OCI-LY3 (cell line): Measurements from ENCODE around the gene DNM3.

Source experiments
- H2AFZ ChIP-seq: fragments of 200-600, 300-600 bp; shearing (Covaris generic); 2 replicates; pipeline ENCODE4 v1.6.0; 2014; ENCODE audit warnings: antibody characterized with exemption, low read depth, low read length
- H3K27ac ChIP-seq: fragments of 200-600, 300-600 bp; sonication (generic); 2 replicates; pipeline ENCODE4 v1.5.1; 2014; ENCODE audit warnings: mild to moderate bottlenecking, low read length, moderate library complexity, mixed read lengths
- H3K27me3 ChIP-seq: fragments of 200-600, 300-600 bp; sonication (generic); 2 replicates; pipeline ENCODE4 v1.6.1; 2014; ENCODE audit warnings: low read depth, low read length, mixed read lengths
- H3K36me3 ChIP-seq: fragments of 200-600, 300-600 bp; sonication (generic); replicated peaks from 2 replicates; pipeline ENCODE3; 2014; ENCODE audit warnings: low read depth, low read length, mixed read lengths
- H3K4me1 ChIP-seq: fragments of 300-600, 200-600 bp; sonication (generic); 2 replicates; pipeline ENCODE4 v1.6.1; 2014; ENCODE audit warnings: low read length, mixed read lengths
- H3K4me2 ChIP-seq: fragments of 200-600, 300-600 bp; sonication (generic); 2 replicates; pipeline ENCODE4 v1.6.1; 2014; ENCODE audit warnings: low read length, mixed read lengths
- H3K4me3 ChIP-seq: fragments of 300-600, 200-600 bp; sonication (generic); 2 replicates; pipeline ENCODE4 v1.5.1; 2014; ENCODE audit warnings: antibody characterized with exemption, mild to moderate bottlenecking, low read length, moderate library complexity
- H3K79me2 ChIP-seq: fragments of 300-600, 200-600 bp; shearing (Covaris generic); 2 replicates; pipeline ENCODE4 v1.6.1; 2014; ENCODE audit warnings: mild to moderate bottlenecking, low read length, mixed read lengths
- H3K9ac ChIP-seq: fragments of 300-600, 200-600 bp; shearing (Covaris generic); 2 replicates; pipeline ENCODE4 v1.6.0; 2014; ENCODE audit warnings: mild to moderate bottlenecking, low read length, moderate library complexity
- H3K9me3 ChIP-seq: fragments of 200-600, 300-600 bp; shearing (Covaris generic); 2 replicates; pipeline ENCODE4 v1.6.1; 2014; ENCODE audit warnings: low read length, mixed read lengths; ENCODE audit not compliant: insufficient read depth
- H4K20me1 ChIP-seq: fragments of 200-600, 300-600 bp; sonication (generic); 2 replicates; pipeline ENCODE4 v1.6.1; 2016; ENCODE audit warnings: low read length, mixed read lengths; ENCODE audit not compliant: insufficient read depth
- CTCF ChIP-seq: fragments of 200-600, 300-600 bp; sonication (generic); IDR thresholded peaks from 2 replicates; pipeline ENCODE4 v1.5.1; 2014; ENCODE audit warnings: antibody characterized with exemption, low read length, low read depth
- EZH2phosphoT487 ChIP-seq: fragments of 200-600 bp; shearing (Covaris generic); IDR thresholded peaks from 2 replicates; pipeline ENCODE4 v1.6.1; 2018; ENCODE audit warnings: antibody characterized with exemption, mixed run types, low read depth

DNM3 gene

GRCh38 chr1:171935086-171935485, 93.8 kb downstream of the DNM3 start:
- H3K27ac ChIP-seq = no peak overlapping the region
- no peak overlapping the region for H3K4me3 ChIP-seq
- no peak overlapping the region for H2AFZ ChIP-seq
- H3K27me3 ChIP-seq = no peaks in the 10 kb centered on the region
- no peak overlapping the region; the same call in 1 of the 2 replicates for H3K4me2 ChIP-seq
- no peaks in the 10 kb centered on the region for H3K9me3 ChIP-seq
- no peak for TF ChIP-seq EZH2phosphoT487
- no peak for TF ChIP-seq CTCF
- no peaks in the 10 kb centered on the region for H4K20me1 ChIP-seq
- no peaks in the 10 kb centered on the region for H3K36me3 ChIP-seq
- H3K79me2 ChIP-seq = no peaks in the 10 kb centered on the region
- peaks cover 33% of the 10 kb centered on the region for H3K4me1 ChIP-seq
- H3K9ac ChIP-seq = no peak overlapping the region

GRCh38 chr1:171935664-171936063, 94.4 kb downstream of the DNM3 start:
- no peak overlapping the region for H3K9ac ChIP-seq
- TF ChIP-seq CTCF (no peak), EZH2phosphoT487 (no peak)

DNA sequence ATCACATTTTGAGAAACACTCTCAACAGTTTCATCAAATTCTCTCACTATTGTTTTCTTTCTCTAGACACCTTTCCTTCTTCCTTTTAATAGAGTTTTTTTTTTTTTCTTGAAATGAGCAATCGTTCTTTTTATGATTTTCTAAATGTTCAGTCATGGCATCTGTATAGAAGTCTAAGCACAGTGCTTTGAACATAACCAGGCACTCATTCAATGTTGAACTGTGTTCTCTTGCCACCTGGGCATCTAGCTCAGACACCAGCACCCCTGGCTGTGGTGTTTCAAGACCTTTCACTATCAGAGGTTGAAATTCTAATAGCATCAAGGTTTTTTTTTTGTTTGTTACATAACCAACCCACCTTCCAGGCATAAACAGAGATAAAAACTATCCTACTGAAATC, 96.6 kb downstream of the DNM3 start:
- no peaks in the 10 kb centered on the region for H4K20me1 ChIP-seq
- H3K9ac ChIP-seq = no peak overlapping the region
- no peaks in the 10 kb centered on the region for H3K36me3 ChIP-seq
- TF ChIP-seq EZH2phosphoT487 = no peak
- TF ChIP-seq CTCF = no peak
- 0 out of 2 replicates have a peak overlapping the region, but pooled peaks have one; percentile 22 for H2AFZ ChIP-seq
- no peaks in the 10 kb centered on the region for H3K27me3 ChIP-seq
- no peak overlapping the region for H3K4me3 ChIP-seq
- H3K4me2 ChIP-seq = peak overlapping the region; percentile 47
- peaks cover 33% of the 10 kb centered on the region for H3K4me1 ChIP-seq
- no peaks in the 10 kb centered on the region for H3K9me3 ChIP-seq
- H3K79me2 ChIP-seq = no peaks in the 10 kb centered on the region
- peak overlapping the region; percentile 21 for H3K27ac ChIP-seq

More at GRCh38 chr1:171935664-171936063, 94.4 kb downstream of the DNM3 start:
- Histone ChIP-seq H4K20me1 (no peaks in the 10 kb centered on the region), H2AFZ (no peak overlapping the region), H3K79me2 (no peaks in the 10 kb centered on the region), H3K9me3 (no peaks in the 10 kb centered on the region), H3K4me2 (peak overlapping the region; percentile 33; the same call in 1 of the 2 replicates), H3K4me3 (no peak overlapping the region), H3K4me1 (peaks cover 33% of the 10 kb centered on the region), H3K27ac (no peak overlapping the region), H3K36me3 (no peaks in the 10 kb centered on the region), H3K27me3 (no peaks in the 10 kb centered on the region)

- Histone ChIP-seq H3K79me2 (no peaks in the 10 kb centered on the region), H4K20me1 (no peaks in the 10 kb centered on the region), H2AFZ (no peak overlapping the region), H3K4me3 (no peak overlapping the region), H3K9me3 (no peaks in the 10 kb centered on the region), H3K36me3 (no peaks in the 10 kb centered on the region), H3K27ac (no peak overlapping the region), H3K9ac (no peak overlapping the region), H3K4me1 (peaks cover 33% of the 10 kb centered on the region), H3K4me2 (no peak overlapping the region), H3K27me3 (no peaks in the 10 kb centered on the region)
- no peak for TF ChIP-seq EZH2phosphoT487
- TF ChIP-seq CTCF = no peak
These were observed 98.4 kb downstream of the DNM3 start for GRCh38 chr1:171939740-171940139.
